CD8-positive, alpha-beta memory T cell (primary cell): ENCODE results near the gene RPS19BP1. TPM values are rescaled to one million over a fixed set of nuclear protein-coding genes. Genes with fewer than 3 reads are reported as not detected.
A peak's percentile ranks its signal among the peaks of the same experiment; 100 is the strongest.

ENCODE experiments used
- CTCF ChIA-PET: fragments of 350-600 bp; sonication (Branson Sonifier 250); formaldehyde crosslinking; loops from one replicate; lab custom pipeline; 2021; ENCODE audit warnings: antibody characterized with exemption; lab: Charles Lee
- POLR2A ChIA-PET: fragments of 350-600 bp; sonication (Branson Sonifier 250); formaldehyde crosslinking; loops from one replicate; lab custom pipeline; 2021; ENCODE audit warnings: antibody characterized with exemption; lab: Charles Lee
- DNase-seq, 5 donors: peaks; one replicate each; pipeline versions ENCODE4 v3.0.0 to v3.0.0-alpha.2; 2020 to 2022; ENCODE audit warnings: mixed read lengths in 1 of 5
- H3K27ac ChIP-seq: one replicate; pipeline ENCODE4 v1.7.0; 2013; ENCODE audit warnings: low read depth, mild to moderate bottlenecking, low read length, moderate library complexity
- H3K27me3 ChIP-seq: 2 replicates; pipeline ENCODE4 v1.7.0; 2013; ENCODE audit warnings: low read length, mild to moderate bottlenecking; ENCODE audit not compliant: insufficient read depth, poor library complexity, severe bottlenecking
- H3K36me3 ChIP-seq: 2 replicates; pipeline ENCODE4 v1.7.0; 2013; ENCODE audit warnings: mild to moderate bottlenecking, low read length, moderate library complexity; ENCODE audit not compliant: insufficient read depth
- H3K4me1 ChIP-seq: 2 replicates; pipeline ENCODE4 v1.7.0; 2013; ENCODE audit warnings: mild to moderate bottlenecking, low read length, moderate library complexity; ENCODE audit not compliant: insufficient read depth
- H3K4me3 ChIP-seq: 2 replicates; pipeline ENCODE4 v1.7.0; 2013; ENCODE audit warnings: mild to moderate bottlenecking, low read length
- H3K9me3 ChIP-seq: 2 replicates; pipeline ENCODE4 v1.7.0; 2013; ENCODE audit warnings: mild to moderate bottlenecking, low read length
- H3K27ac Mint-ChIP-seq, 8 donors: one replicate each; pipeline ENCODE4 v1.8.0; 2020 to 2021; ENCODE audit warnings: mixed read lengths in 8 of 8, mild to moderate bottlenecking in 6 of 8, inconsistent platforms in 3 of 8, moderate library complexity in 3 of 8
- H3K27me3 Mint-ChIP-seq, 2 donors: one replicate each; pipeline ENCODE4 v1.8.0; 2020 to 2021; ENCODE audit warnings: mixed read lengths in 2 of 2, mild to moderate bottlenecking in 1 of 2, moderate library complexity in 1 of 2
- H3K36me3 Mint-ChIP-seq, 3 donors: one replicate each; pipeline ENCODE4 v1.8.0; 2020 to 2021; ENCODE audit warnings: mixed read lengths in 3 of 3, inconsistent platforms in 1 of 3, mild to moderate bottlenecking in 1 of 3
- H3K4me1 Mint-ChIP-seq, 3 donors: one replicate each; pipeline ENCODE4 v1.8.0; 2020 to 2021; ENCODE audit warnings: mixed read lengths in 3 of 3, inconsistent platforms in 1 of 3, mild to moderate bottlenecking in 1 of 3
- H3K4me3 Mint-ChIP-seq, 7 donors: one replicate each; pipeline ENCODE4 v1.8.0; 2020 to 2021; ENCODE audit warnings: mixed read lengths in 7 of 7, mild to moderate bottlenecking in 6 of 7, moderate library complexity in 4 of 7, inconsistent platforms in 2 of 7
- H3K9me3 Mint-ChIP-seq, 5 donors: one replicate each; pipeline ENCODE4 v1.8.0; 2020 to 2022; ENCODE audit warnings: mixed read lengths in 5 of 5, mild to moderate bottlenecking in 3 of 5, moderate library complexity in 2 of 5, inconsistent platforms in 1 of 5
- polyA plus RNA-seq: library from polyadenylated mRNA; unstranded; fragments of 300-500 nt; fragmentation: Illumina TruSeq; gene quantifications from one replicate; pipeline ENCODE4 v1.2.3, GENCODE V29; 2021
- total RNA-seq, 2 experiments: library from RNA; stranded (reverse); gene quantifications; one replicate each; pipeline ENCODE4 v1.2.3, GENCODE V29; 2021

The RPS19BP1 gene, protein sequence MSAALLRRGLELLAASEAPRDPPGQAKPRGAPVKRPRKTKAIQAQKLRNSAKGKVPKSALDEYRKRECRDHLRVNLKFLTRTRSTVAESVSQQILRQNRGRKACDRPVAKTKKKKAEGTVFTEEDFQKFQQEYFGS
- total RNA-seq (100 to 1,000 TPM; 158 to 160 TPM), polyA plus RNA-seq (128 TPM)

DNA sequence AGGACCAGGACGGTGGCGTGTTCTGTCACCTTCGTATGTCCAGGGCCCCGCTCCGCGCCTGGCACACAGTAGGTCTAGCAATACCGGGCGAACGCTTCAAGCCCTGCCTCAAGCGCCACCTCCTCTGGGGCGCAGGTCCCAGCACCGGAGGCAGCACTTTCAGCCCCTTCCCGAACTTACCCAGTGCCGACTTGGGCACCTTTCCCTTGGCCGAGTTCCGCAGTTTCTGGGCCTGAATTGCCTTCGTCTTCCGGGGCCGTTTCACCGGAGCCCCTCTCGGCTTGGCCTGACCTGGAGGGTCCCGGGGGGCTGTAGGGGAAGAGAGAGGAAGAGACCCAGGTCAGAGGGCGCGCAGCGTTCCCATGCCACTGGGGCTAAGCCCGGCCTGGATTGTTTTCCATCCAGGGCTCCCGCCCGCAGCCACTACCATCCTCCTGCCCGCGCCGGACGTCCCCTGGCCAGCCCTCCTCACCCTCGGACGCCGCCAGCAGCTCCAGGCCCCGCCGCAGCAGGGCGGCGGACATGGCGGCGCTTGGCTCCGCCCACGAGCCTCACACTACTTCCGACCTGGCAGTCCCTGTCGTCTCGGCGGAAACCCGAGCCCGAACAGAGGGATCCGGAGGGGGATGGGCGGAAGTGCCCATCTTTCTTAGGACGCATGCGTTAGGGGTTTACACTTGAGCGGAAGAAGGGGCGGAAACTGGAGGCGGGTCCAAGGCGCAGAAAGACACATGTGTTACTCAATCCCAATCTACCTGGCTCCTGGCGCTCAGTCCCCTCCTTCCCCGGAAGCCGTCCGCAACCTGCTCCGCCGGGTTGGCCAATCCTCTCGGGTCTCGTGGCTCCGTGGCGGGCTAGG lies at the start of gene RPS19BP1:
TSS of gene RPS19BP1 (minus strand) at position 534 of the 859 bp plus-strand sequence. CDS start at position 524, 10 bp downstream.
- H3K9me3 Mint-ChIP-seq, result no peaks in the 10 kb centered on the region
- peaks cover 57% of the 10 kb centered on the region for H3K4me1 ChIP-seq
- peaks cover 0 to 41% (median 3%) of the 10 kb centered on the region in 3 donors for H3K36me3 Mint-ChIP-seq
- CTCF ChIA-PET, result interaction anchor here (0.7 to 4.2 kb wide), 5 partner anchors 10 to 493 kb away, joined by 3 to 33 read pairs (median 5); partner anchors contain the start of genes ATF4 and MIEF1
- no peaks in the 10 kb centered on the region for H3K27me3 Mint-ChIP-seq
- H3K4me1 Mint-ChIP-seq, result peaks cover 47 to 63% (median 62%) of the 10 kb centered on the region in 3 donors
- POLR2A ChIA-PET, result interaction anchor here (0.7 to 2.1 kb wide), 6 partner anchors 9 to 511 kb away, joined by 3 to 11 read pairs (median 4); partner anchors contain the start of genes ATF4, MIEF1 and RPL3
- peak; percentile 98 to 100 (median 99) for DNase-seq
- peaks cover 18% of the 10 kb centered on the region for H3K36me3 ChIP-seq
- peak within 1 kb of the TSS; percentile 92 for H3K4me3 ChIP-seq
- peak within 1 kb of the TSS; percentile 87 to 97 (median 93) for H3K4me3 Mint-ChIP-seq
- H3K27ac ChIP-seq, result peak within 1 kb of the TSS; percentile 91
- H3K27me3 ChIP-seq, result no peaks in the 10 kb centered on the region
- no peaks in the 10 kb centered on the region for H3K9me3 ChIP-seq
- peak within 1 kb of the TSS; percentile 87 to 99 (median 94) for H3K27ac Mint-ChIP-seq

DNA sequence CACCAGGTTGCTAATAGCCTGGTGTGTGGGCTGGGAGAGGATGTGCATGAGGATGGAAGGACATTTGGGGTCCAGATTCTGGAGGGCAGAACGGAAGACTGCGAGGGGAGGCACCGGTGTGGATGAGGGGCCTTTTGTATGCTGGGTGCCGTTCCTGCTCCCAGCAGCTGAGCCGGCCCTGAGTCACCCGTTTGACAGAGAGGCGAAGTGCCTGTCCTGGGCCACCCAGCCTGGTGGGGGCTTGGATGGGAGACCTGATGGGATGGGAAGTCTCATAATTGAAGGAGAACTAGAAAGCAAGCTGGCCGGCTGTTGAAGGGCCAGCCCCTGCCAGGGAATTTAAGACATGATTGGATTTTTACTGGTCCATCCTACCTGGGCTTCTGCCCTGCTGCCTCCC lies 48.8 kb upstream of the RPS19BP1 start:
- CTCF ChIA-PET, result no interaction called here
- Mint-ChIP-seq H3K27me3 (peaks cover 15 to 36% of the 10 kb centered on the region in 2 donors), H3K36me3 (peaks cover 0 to 4% (median 0%) of the 10 kb centered on the region in 3 donors), H3K4me3 (no peak overlapping the region), H3K4me1 (no peaks in the 10 kb centered on the region), H3K9me3 (no peaks in the 10 kb centered on the region), H3K27ac (no peak overlapping the region)
- H3K4me3 ChIP-seq, result no peak overlapping the region
- no peak overlapping the region for H3K27ac ChIP-seq
- POLR2A ChIA-PET, result no interaction called here
- no peak for DNase-seq
- no peaks in the 10 kb centered on the region for H3K27me3 ChIP-seq
- no peaks in the 10 kb centered on the region for H3K9me3 ChIP-seq
- no peaks in the 10 kb centered on the region for H3K4me1 ChIP-seq
- no peaks in the 10 kb centered on the region for H3K36me3 ChIP-seq

DNA sequence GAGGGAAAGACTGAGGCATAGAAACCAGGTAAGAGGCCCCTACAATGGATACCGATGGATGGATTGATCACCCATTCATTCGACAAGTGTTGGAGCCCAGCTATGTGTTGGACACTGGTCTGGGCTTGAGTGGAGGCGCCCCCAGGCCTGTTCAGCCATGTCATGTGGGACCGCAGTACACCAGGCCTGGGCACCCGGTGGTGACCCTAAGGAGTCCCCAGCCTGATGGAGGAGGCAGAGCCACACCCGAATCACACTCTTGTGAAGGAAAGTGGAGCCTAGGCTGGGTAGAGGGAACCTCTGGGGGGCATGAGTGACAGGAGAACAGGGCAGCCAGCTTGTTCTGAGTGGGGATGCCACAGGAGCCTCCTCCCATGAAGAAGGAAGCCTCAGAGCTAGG lies 48.2 kb upstream of the RPS19BP1 start:
- H3K4me3 Mint-ChIP-seq, result no peak overlapping the region
- H3K27ac ChIP-seq, result no peak overlapping the region
- H3K9me3 Mint-ChIP-seq, result no peaks in the 10 kb centered on the region
- no peaks in the 10 kb centered on the region for H3K4me1 ChIP-seq
- DNase-seq, result no peak
- no peaks in the 10 kb centered on the region for H3K27me3 ChIP-seq
- ChIA-PET CTCF (no interaction called here), POLR2A (no interaction called here)
- peaks cover 15 to 36% of the 10 kb centered on the region in 2 donors for H3K27me3 Mint-ChIP-seq
- H3K4me3 ChIP-seq, result no peak overlapping the region
- H3K36me3 Mint-ChIP-seq, result peaks cover 0 to 4% (median 0%) of the 10 kb centered on the region in 3 donors
- H3K9me3 ChIP-seq, result no peaks in the 10 kb centered on the region
- H3K36me3 ChIP-seq, result no peaks in the 10 kb centered on the region
- no peak overlapping the region for H3K27ac Mint-ChIP-seq
- no peaks in the 10 kb centered on the region for H3K4me1 Mint-ChIP-seq

DNA sequence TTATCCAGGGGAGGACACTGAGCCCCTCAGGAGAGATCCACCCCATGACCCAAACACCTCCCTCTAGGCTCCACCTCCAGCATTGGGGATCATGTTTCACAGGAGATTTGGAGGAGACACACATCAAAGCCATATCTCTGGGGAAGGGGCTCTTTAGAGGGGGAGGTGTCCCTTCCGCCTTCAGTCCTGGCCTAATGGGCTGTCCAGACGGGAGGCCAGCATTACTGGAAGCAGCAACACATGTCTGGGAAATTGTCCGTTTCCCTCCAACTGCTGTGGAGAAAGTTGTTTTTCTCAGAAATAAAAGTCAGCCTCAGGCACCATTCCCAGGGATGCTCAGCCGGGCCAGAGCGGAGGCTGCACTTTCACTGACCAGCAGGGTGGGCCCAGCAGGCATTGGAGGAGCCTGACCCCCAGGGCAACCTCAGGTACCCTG lies 47.5 kb upstream of the RPS19BP1 start:
- no peaks in the 10 kb centered on the region for H3K9me3 Mint-ChIP-seq
- no peaks in the 10 kb centered on the region for H3K4me1 Mint-ChIP-seq
- CTCF ChIA-PET, result interaction anchor here (1.3 kb wide), 1 partner anchor 13 kb away, joined by 3 read pairs; no protein-coding TSS in a partner anchor
- no peak overlapping the region for H3K4me3 Mint-ChIP-seq
- Histone ChIP-seq H3K36me3 (no peaks in the 10 kb centered on the region), H3K4me3 (no peak overlapping the region), H3K27me3 (no peaks in the 10 kb centered on the region), H3K4me1 (no peaks in the 10 kb centered on the region), H3K27ac (no peak overlapping the region), H3K9me3 (no peaks in the 10 kb centered on the region)
- H3K36me3 Mint-ChIP-seq, result peaks cover 0 to 4% (median 0%) of the 10 kb centered on the region in 3 donors
- DNase-seq, result no peak
- POLR2A ChIA-PET, result no interaction called here
- peaks cover 15 to 36% of the 10 kb centered on the region in 2 donors for H3K27me3 Mint-ChIP-seq
- no peak overlapping the region for H3K27ac Mint-ChIP-seq

DNA sequence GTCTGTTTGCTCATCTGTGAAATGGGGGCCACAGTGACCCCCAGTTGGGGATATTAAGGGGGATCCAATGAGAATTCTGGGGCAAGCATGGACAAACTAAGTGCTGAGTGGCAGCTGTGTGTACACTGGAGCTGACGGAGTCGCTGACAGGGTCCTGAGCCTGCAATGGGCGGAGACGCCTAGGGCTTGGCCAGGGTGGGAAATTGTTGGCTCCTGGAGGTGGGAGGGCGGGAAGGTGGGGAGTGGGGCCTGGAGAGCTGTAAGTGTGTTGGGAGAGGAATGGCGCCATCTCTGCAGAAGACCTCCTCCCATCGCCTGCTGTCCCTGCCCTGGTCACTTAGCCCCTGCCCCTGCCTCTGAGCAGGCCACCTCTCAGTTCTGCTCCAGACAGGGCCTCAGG lies 45.4 kb upstream of the RPS19BP1 start:
- CTCF ChIA-PET, result interaction anchor here (1.4 kb wide), 1 partner anchor 9 kb away, joined by 4 read pairs; no protein-coding TSS in a partner anchor
- no peak overlapping the region for H3K4me3 Mint-ChIP-seq
- H3K4me1 Mint-ChIP-seq, result no peaks in the 10 kb centered on the region
- H3K4me1 ChIP-seq, result no peaks in the 10 kb centered on the region
- H3K27ac Mint-ChIP-seq, result peak overlapping the region in 1 of 8 donors; percentile 87
- H3K4me3 ChIP-seq, result no peak overlapping the region
- no peak for DNase-seq
- H3K27me3 Mint-ChIP-seq, result peaks cover 8 to 25% of the 10 kb centered on the region in 2 donors
- H3K36me3 ChIP-seq, result no peaks in the 10 kb centered on the region
- peaks cover 0 to under 1% (median 0%) of the 10 kb centered on the region in 3 donors for H3K36me3 Mint-ChIP-seq
- POLR2A ChIA-PET, result no interaction called here
- H3K27me3 ChIP-seq, result no peaks in the 10 kb centered on the region
- no peak overlapping the region for H3K27ac ChIP-seq
- H3K9me3 Mint-ChIP-seq, result no peaks in the 10 kb centered on the region
- H3K9me3 ChIP-seq, result no peaks in the 10 kb centered on the region

DNA sequence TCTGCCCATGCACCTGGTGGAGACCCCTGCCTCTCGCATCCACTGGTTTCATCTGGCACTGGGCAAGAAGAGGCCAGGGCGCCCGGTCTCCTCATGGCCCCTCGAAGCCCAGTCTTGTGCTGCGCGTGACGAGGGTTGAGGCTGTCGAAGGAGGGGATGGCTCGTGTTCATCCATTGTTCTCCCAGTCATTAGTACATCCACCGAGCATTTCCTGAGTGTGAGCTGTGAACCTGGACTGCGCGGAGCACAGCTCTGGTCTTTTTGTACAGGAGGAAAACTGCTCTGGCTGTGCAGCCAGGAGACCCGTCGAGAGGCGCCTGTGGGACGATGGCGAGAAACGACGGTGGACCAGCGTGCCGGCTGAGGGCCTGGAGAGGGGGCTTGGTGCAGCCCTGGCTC lies 44.8 kb upstream of the RPS19BP1 start:
- Histone ChIP-seq H3K27ac (no peak overlapping the region), H3K4me3 (no peak overlapping the region), H3K9me3 (no peaks in the 10 kb centered on the region), H3K4me1 (no peaks in the 10 kb centered on the region), H3K27me3 (no peaks in the 10 kb centered on the region), H3K36me3 (no peaks in the 10 kb centered on the region)
- H3K4me3 Mint-ChIP-seq, result no peak overlapping the region
- no peak overlapping the region for H3K27ac Mint-ChIP-seq
- peaks cover 6 to 21% of the 10 kb centered on the region in 2 donors for H3K27me3 Mint-ChIP-seq
- DNase-seq, result no peak
- ChIA-PET POLR2A (no interaction called here), CTCF (interaction anchor here (1.4 kb wide), 1 partner anchor 9 kb away, joined by 4 read pairs; no protein-coding TSS in a partner anchor)
- H3K4me1 Mint-ChIP-seq, result no peaks in the 10 kb centered on the region
- H3K9me3 Mint-ChIP-seq, result no peaks in the 10 kb centered on the region
- no peaks in the 10 kb centered on the region for H3K36me3 Mint-ChIP-seq

DNA sequence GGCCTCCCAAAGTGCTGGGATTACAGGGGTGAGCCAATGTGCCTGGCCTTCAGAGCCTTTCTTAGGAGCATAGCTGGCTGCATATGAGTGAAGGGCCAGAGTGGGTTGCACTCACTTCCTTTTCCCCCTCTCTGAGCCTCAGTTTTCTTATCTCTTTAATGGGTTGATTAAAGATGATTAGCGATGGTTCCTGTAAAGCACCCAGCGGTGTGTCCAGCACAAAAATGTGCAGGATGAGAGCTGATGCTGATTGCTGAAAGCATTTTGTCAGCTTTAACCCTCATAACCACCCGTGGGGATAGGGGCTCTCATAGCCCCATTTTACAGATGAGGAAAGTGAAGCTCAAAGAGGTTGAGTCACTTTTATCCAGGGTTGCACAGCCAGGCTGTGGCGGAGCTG lies 43.5 kb upstream of the RPS19BP1 start:
- ChIA-PET POLR2A (no interaction called here), CTCF (interaction anchor here (0.6 kb wide), 1 partner anchor 351 kb away, joined by 3 read pairs; no protein-coding TSS in a partner anchor)
- no peaks in the 10 kb centered on the region for H3K27me3 ChIP-seq
- no peaks in the 10 kb centered on the region for H3K36me3 ChIP-seq
- no peaks in the 10 kb centered on the region for H3K9me3 ChIP-seq
- no peak overlapping the region for H3K4me3 Mint-ChIP-seq
- no peak overlapping the region for H3K27ac Mint-ChIP-seq
- H3K4me1 ChIP-seq, result no peaks in the 10 kb centered on the region
- no peaks in the 10 kb centered on the region for H3K9me3 Mint-ChIP-seq
- no peak overlapping the region for H3K27ac ChIP-seq
- DNase-seq, result no peak
- peaks cover 4 to 21% of the 10 kb centered on the region in 2 donors for H3K27me3 Mint-ChIP-seq
- H3K4me3 ChIP-seq, result no peak overlapping the region
- no peaks in the 10 kb centered on the region for H3K4me1 Mint-ChIP-seq
- no peaks in the 10 kb centered on the region for H3K36me3 Mint-ChIP-seq

DNA sequence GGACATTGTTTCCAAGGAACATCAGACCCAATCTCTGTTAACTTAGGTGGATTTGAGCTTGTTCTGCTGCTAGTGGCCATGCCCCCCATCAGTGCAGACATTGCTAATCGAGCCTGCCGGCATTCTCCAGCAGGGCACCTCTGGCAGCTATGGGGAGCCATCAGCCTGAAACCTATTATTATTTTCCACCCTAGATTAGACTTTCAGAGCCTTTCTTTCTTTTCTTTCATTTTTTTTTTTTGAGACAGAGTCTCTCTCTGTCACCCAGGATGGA lies 42.9 kb upstream of the RPS19BP1 start:
- Histone ChIP-seq H3K27me3 (no peaks in the 10 kb centered on the region), H3K27ac (no peak overlapping the region), H3K4me3 (no peak overlapping the region), H3K9me3 (no peaks in the 10 kb centered on the region), H3K36me3 (no peaks in the 10 kb centered on the region), H3K4me1 (no peaks in the 10 kb centered on the region)
- CTCF ChIA-PET, result no interaction called here
- no peaks in the 10 kb centered on the region for H3K36me3 Mint-ChIP-seq
- DNase-seq, result no peak
- H3K4me3 Mint-ChIP-seq, result no peak overlapping the region
- H3K27ac Mint-ChIP-seq, result peak overlapping the region in 1 of 8 donors; percentile 7
- no peaks in the 10 kb centered on the region for H3K4me1 Mint-ChIP-seq
- no peaks in the 10 kb centered on the region for H3K9me3 Mint-ChIP-seq
- POLR2A ChIA-PET, result no interaction called here
- peaks cover 2 to 21% of the 10 kb centered on the region in 2 donors for H3K27me3 Mint-ChIP-seq
